ENCODE data around the gene UNC45A.
"Not testable (repeated sequence)": the region's sequence is repeated elsewhere in the genome, so short reads cannot be mapped to it uniquely, and the experiment has no call there.

UNC45A gene

GRCh38 chr15:90918034-90918788 lies 16.9 kb upstream of the UNC45A start:
- no peak for FAIRE-seq

GRCh38 chr15:90918835-90919234 lies 16.2 kb upstream of the UNC45A start:
- FAIRE-seq: no peak

- no peak for FAIRE-seq
These were observed 13.2 kb upstream of the UNC45A start for GRCh38 chr15:90921887-90922286.

- not testable (repeated sequence) for FAIRE-seq
These were observed 12.3 kb upstream of the UNC45A start for GRCh38 chr15:90922712-90923322.

- no peak for FAIRE-seq
These were observed 10.7 kb upstream of the UNC45A start for GRCh38 chr15:90924375-90924774.

- not testable (repeated sequence) for FAIRE-seq
These were observed 8.3 kb upstream of the UNC45A start for GRCh38 chr15:90926766-90927165.

- FAIRE-seq: not testable (repeated sequence)
These were observed 7.0 kb upstream of the UNC45A start for GRCh38 chr15:90928106-90928505.

GRCh38 chr15:90929246-90930019 lies 5.7 kb upstream of the UNC45A start:
- FAIRE-seq: no peak

- FAIRE-seq: no peak
These were observed 4.1 kb upstream of the UNC45A start for GRCh38 chr15:90930861-90931574.

GRCh38 chr15:90931575-90931827 lies 3.6 kb upstream of the UNC45A start:
- no peak for FAIRE-seq

GRCh38 chr15:90931828-90932659 lies 3.0 kb upstream of the UNC45A start, which contains the start of gene HDDC3:
Gene HDDC3 (minus strand): TSS chr15:90932549. CDS start chr15:90932540, 9 bp downstream.
- no peak for FAIRE-seq

- no peak for FAIRE-seq
These were observed 2.5 kb upstream of the UNC45A start for GRCh38 chr15:90932660-90932991.

- no peak for FAIRE-seq
These were observed 1.8 kb upstream of the UNC45A start for GRCh38 chr15:90933301-90933700.

GRCh38 chr15:90934256-90934948 lies 683 bp upstream of the UNC45A start:
- FAIRE-seq: no peak

- FAIRE-seq: no peak
These were observed 1.7 kb downstream of the UNC45A start for GRCh38 chr15:90936823-90937222.

- no peak for FAIRE-seq
These were observed 3.2 kb downstream of the UNC45A start for GRCh38 chr15:90938261-90938660.

GRCh38 chr15:90939756-90940155 lies 4.7 kb downstream of the UNC45A start:
- no peak for FAIRE-seq

GRCh38 chr15:90941038-90941437 lies 6.0 kb downstream of the UNC45A start:
- no peak for FAIRE-seq

- no peak for FAIRE-seq
These were observed 7.5 kb downstream of the UNC45A start for GRCh38 chr15:90942354-90943120.

GRCh38 chr15:90945091-90945490 lies 10.0 kb downstream of the UNC45A start:
- no peak for FAIRE-seq

- FAIRE-seq: no peak
These were observed 11.5 kb downstream of the UNC45A start for GRCh38 chr15:90946538-90946937.
